Measurements from ENCODE around the gene FGF11.

- TF ChIP-seq POLR2A (IDR thresholded peaks at IDR 0.05; ENCODE audit: low read length) (no peak), GATA1 (IDR thresholded peaks at IDR 0.05; ENCODE audit: low read depth, low read length) (no peak)
Observed at GRCh38 chr17:7439462-7440112, at the start of gene FGF11.

All from erythroblast (primary cell).